Measurements from ENCODE around the gene NUP153.
"Not testable (repeated sequence)": the region's sequence is repeated elsewhere in the genome, so short reads cannot be mapped to it uniquely, and the experiment has no call there.

NUP153 gene

GRCh38 chr6:17737704-17738252 is 31.1 kb upstream of the NUP153 start:
- Histone ChIP-seq H3K4me3 (no peak overlapping the region), H3K27ac (no peak overlapping the region)
- DNase-seq (ENCODE audit: low spot score): no peak
- no peak for TF ChIP-seq CTCF (IDR thresholded peaks at IDR 0.05)

DNA sequence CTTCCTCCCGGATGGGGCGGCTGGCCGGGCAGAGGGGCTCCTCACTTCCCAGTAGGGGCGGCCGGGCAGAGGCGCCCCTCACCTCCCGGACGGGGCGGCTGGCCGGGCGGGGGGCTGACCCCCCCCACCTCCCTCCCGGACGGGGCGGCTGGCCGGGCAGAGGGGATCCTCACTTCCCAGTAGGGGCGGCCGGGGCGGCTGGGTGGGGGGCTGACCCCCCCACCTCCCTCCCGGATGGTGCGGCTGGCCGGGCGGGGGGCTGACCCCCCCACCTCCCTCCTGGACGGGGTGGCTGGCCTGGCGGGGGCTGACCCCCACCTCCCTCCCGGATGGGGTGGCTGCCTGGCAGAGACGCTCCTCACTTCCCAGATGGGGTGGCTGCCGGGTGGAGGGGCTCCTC is 28.6 kb upstream of the NUP153 start:
- not testable (repeated sequence) for H3K27ac ChIP-seq; DNase-seq (ENCODE audit: low spot score); H3K4me3 ChIP-seq

DNA sequence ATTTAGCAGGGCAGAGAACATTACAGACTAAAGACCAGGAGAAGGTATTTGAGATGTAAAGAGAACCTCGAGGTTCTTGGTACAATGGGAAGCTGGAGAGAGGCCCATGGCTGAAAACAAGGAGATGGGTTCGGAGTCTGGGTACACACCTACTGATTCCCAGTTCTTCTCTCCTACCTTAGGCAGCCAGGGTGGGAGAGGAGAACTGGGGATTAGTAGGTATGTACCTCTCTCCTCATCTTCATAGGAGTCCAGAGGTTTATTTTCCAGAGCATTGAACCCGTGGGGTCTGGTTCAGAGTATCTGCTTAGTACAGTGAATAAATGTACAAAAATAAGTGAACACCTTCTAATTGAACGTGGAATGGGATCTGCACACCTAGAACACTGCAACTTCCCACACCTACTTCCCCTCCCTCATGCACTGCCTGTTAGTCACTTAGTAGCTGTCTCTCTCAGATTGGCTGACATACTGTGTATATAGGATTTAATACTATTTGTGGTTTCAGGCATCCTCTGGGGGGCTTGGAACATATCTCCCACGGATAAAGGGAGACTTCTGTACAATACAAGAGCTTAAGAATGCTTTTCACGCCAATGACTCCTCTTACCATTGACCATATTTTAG is 23.5 kb upstream of the NUP153 start:
- no peak for TF ChIP-seq CTCF (IDR thresholded peaks at IDR 0.05)
- H3K27ac ChIP-seq: no peak overlapping the region
- no peak overlapping the region for H3K4me3 ChIP-seq
- DNase-seq (ENCODE audit: low spot score): no peak

DNA sequence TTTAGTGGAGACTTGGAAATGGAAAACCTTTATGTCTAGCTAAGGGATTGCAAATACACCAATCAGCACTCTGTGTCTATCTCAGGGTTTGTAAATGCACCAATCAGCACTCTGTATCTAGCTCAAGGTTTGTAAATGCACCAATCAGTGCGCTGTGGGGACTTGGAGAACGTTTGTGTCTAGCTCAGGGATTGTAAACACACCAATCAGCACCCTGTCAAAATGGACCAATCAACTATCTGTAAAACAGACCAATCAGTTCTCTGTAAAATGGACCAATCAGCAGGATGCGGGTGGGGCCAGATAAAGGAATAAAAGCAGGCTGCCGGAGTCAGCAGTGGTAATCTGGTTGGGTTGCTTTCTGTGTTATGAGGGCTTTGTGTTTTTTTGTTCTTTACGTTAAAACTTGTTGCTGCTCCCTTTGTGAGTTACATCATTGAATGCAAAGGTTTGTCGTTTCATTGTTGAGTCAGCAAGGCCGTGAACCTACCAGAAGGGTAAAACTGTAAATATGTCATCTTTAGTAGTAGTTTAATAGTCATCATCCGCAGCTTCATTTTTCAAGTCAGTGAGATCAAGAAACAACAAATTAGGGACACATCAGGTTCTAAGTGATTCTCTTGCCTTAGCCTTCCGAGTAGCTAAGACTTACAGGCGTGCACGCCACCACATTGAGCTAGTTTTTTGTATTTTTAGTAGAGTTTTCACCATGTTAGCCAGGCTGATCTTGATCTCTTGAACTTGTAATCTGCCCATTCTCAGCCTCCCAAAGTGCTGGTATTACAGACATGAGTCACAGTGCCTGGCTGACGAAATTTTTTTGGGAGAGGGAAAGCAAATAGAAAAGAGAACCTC is 22.7 kb upstream of the NUP153 start:
- TF ChIP-seq CTCF (IDR thresholded peaks at IDR 0.05): no peak
- no peak overlapping the region for H3K4me3 ChIP-seq
- no peak for DNase-seq (ENCODE audit: low spot score)
- H3K27ac ChIP-seq: no peak overlapping the region

GRCh38 chr6:17728551-17729222 is 22.0 kb upstream of the NUP153 start:
- Histone ChIP-seq H3K4me3 (no peak overlapping the region), H3K27ac (no peak overlapping the region)
- no peak for TF ChIP-seq CTCF (IDR thresholded peaks at IDR 0.05)
- DNase-seq (ENCODE audit: low spot score): no peak

GRCh38 chr6:17725083-17725482 is 18.4 kb upstream of the NUP153 start:
- Histone ChIP-seq H3K27ac (no peak overlapping the region), H3K4me3 (no peak overlapping the region)
- no peak for TF ChIP-seq CTCF (IDR thresholded peaks at IDR 0.05)
- DNase-seq (ENCODE audit: low spot score): no peak

DNA sequence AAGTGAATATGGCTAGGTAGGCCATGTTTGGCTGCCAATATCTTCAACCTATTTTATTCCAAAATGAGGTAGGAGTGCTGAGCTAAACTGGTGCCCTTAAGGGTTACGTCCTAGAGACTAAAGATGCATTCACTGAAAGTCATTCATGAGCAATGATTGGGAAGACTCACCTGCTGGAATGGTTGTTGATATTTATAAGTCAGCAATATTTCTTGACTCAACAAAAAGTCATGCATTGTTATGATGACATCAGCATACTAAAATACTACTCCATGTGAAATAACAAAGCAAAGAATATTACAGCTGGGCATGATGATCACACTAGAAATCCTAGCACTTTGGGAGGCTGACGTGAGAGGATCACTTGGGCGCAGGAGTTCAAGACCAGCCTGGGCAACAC is 17.6 kb upstream of the NUP153 start:
- DNase-seq (ENCODE audit: low spot score): no peak
- no peak overlapping the region for H3K27ac ChIP-seq
- H3K4me3 ChIP-seq: no peak overlapping the region
- no peak for TF ChIP-seq CTCF (IDR thresholded peaks at IDR 0.05)

Measured in coronary artery (tissue), 2 donors.